DOHH2 (cell line): Measurements from ENCODE around the gene PTCH1.

Source experiments
- H3F3A ChIP-seq: fragments of 200-600 bp; sonication (generic), shearing (Covaris generic); 2 replicates; pipeline ENCODE4 v1.6.0; 2016; ENCODE audit warnings: antibody characterized with exemption, mild to moderate bottlenecking; ENCODE audit not compliant: control insufficient read depth, insufficient read depth
- H3K27ac ChIP-seq: fragments of 200-600 bp; sonication (generic); 2 replicates; pipeline ENCODE4 v1.5.1; 2014; ENCODE audit warnings: low read depth, mild to moderate bottlenecking, low read length, moderate library complexity
- H3K27me3 ChIP-seq: fragments of 200-600 bp; sonication (generic); 2 replicates; pipeline ENCODE4 v1.6.1; 2014; ENCODE audit warnings: mild to moderate bottlenecking, low read length, mixed read lengths; ENCODE audit not compliant: control insufficient read depth
- H3K36me3 ChIP-seq: fragments of 200-600 bp; sonication (generic); 2 replicates; pipeline ENCODE4 v1.6.1; 2014; ENCODE audit warnings: mild to moderate bottlenecking, low read length, moderate library complexity, mixed read lengths; ENCODE audit not compliant: control insufficient read depth
- H3K4me1 ChIP-seq: fragments of 200-600 bp; sonication (generic); 2 replicates; pipeline ENCODE4 v1.6.1; 2014; ENCODE audit warnings: mild to moderate bottlenecking, low read length, mixed read lengths; ENCODE audit not compliant: control insufficient read depth
- H3K4me2 ChIP-seq: fragments of 200-600 bp; sonication (generic); 2 replicates; pipeline ENCODE4 v1.6.0; 2014; ENCODE audit warnings: mild to moderate bottlenecking, low read length, moderate library complexity
- H3K4me3 ChIP-seq: fragments of 200-600 bp; sonication (generic); 2 replicates; pipeline ENCODE4 v1.5.1; 2014; ENCODE audit warnings: mild to moderate bottlenecking, low read length, mixed read lengths
- H3K79me2 ChIP-seq: fragments of 200-600 bp; sonication (generic); 2 replicates; pipeline ENCODE4 v1.6.1; 2014; ENCODE audit warnings: mild to moderate bottlenecking, low read length, mixed read lengths; ENCODE audit not compliant: control insufficient read depth
- H3K9me2 ChIP-seq: fragments of 200-600 bp; sonication (generic); replicated peaks from 2 replicates; pipeline ENCODE4 v1.6.1; 2014; ENCODE audit warnings: mild to moderate bottlenecking, low read length, mixed read lengths; ENCODE audit not compliant: control insufficient read depth
- H3K9me3 ChIP-seq: fragments of 200-600 bp; sonication (generic); 2 replicates; pipeline ENCODE4 v1.6.1; 2014; ENCODE audit warnings: antibody characterized with exemption, low read length, mixed read lengths; ENCODE audit not compliant: control insufficient read depth, insufficient read depth
- H4K20me1 ChIP-seq: fragments of 200-600 bp; sonication (generic); 2 replicates; pipeline ENCODE4 v1.6.0; 2014; ENCODE audit warnings: low read depth, mild to moderate bottlenecking, antibody characterized with exemption, low read length, moderate library complexity; ENCODE audit not compliant: control insufficient read depth, insufficient read depth
- EZH2phosphoT487 ChIP-seq: fragments of 200-600 bp; sonication (generic); IDR thresholded peaks from 2 replicates; pipeline ENCODE4 v1.6.1; 2017; ENCODE audit warnings: borderline replicate concordance, mild to moderate bottlenecking, antibody characterized with exemption, low read length, moderate library complexity, mixed read lengths
- TF ChIP-seq, protein P1 (sequence below): fragments of 200-600 bp; sonication (generic); IDR thresholded peaks from one replicate; pipeline ENCODE4 v1.5.1; 2014; ENCODE audit warnings: antibody characterized with exemption, mild to moderate bottlenecking, low read depth, low read length; ENCODE audit not compliant: poor library complexity, severe bottlenecking

PTCH1 gene

DNA sequence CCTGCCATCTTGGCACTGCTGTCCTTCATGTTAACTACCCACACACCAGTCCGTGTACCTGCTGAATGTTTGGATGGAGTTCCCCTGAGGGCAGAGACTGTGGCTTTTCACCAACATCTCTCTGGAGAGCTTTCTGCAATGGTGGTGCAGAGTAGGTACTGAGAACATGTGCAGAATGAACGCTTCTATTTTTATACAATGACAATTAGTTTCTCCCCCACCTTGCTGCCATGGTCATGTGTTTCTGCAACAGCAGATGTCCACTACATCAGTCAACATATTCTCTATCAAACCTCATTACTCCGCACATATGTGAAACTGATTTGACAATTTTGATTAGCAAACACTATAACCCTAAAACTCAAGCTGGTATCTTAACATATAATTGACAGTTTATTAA, 14.5 kb downstream of the PTCH1 start:
- H3F3A ChIP-seq, result peaks cover 1% of the 10 kb centered on the region; the same call in 1 of the 2 replicates
- TF ChIP-seq, protein P1, sequence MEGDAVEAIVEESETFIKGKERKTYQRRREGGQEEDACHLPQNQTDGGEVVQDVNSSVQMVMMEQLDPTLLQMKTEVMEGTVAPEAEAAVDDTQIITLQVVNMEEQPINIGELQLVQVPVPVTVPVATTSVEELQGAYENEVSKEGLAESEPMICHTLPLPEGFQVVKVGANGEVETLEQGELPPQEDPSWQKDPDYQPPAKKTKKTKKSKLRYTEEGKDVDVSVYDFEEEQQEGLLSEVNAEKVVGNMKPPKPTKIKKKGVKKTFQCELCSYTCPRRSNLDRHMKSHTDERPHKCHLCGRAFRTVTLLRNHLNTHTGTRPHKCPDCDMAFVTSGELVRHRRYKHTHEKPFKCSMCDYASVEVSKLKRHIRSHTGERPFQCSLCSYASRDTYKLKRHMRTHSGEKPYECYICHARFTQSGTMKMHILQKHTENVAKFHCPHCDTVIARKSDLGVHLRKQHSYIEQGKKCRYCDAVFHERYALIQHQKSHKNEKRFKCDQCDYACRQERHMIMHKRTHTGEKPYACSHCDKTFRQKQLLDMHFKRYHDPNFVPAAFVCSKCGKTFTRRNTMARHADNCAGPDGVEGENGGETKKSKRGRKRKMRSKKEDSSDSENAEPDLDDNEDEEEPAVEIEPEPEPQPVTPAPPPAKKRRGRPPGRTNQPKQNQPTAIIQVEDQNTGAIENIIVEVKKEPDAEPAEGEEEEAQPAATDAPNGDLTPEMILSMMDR, result no peak
- no peak for TF ChIP-seq EZH2phosphoT487
- peaks cover 64% of the 10 kb centered on the region for H3K4me1 ChIP-seq
- peaks cover 92% of the 10 kb centered on the region for H3K79me2 ChIP-seq
- H3K9me2 ChIP-seq, result no peaks in the 10 kb centered on the region
- no peaks in the 10 kb centered on the region for H3K27me3 ChIP-seq
- H3K4me3 ChIP-seq, result peak overlapping the region; percentile 22
- H4K20me1 ChIP-seq, result peaks cover 27% of the 10 kb centered on the region
- no peaks in the 10 kb centered on the region for H3K9me3 ChIP-seq
- peaks cover 71% of the 10 kb centered on the region for H3K36me3 ChIP-seq
- H3K27ac ChIP-seq, result no peak overlapping the region
- H3K4me2 ChIP-seq, result peak overlapping the region; percentile 29

DNA sequence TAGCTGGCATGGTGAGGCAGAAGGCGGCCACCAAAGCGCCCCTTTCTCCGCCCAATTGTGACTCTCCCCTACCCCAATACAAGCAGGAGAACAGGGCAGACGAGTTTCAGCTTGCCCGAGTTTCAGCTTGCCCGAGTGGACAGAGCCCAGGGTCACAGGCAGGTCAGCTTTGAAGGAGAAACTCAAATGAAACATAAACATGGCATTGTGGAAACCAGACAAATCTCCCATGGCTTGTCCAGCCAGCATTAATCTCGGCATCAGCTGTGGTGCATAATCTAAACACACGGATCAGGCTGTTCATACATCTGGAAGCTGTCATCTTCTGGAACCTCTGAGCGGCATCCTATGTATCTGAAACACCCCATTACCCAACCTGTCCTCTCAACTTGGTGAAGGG, 16.9 kb downstream of the PTCH1 start:
- H3K9me3 ChIP-seq, result no peaks in the 10 kb centered on the region
- H3F3A ChIP-seq, result peaks cover 22% of the 10 kb centered on the region
- peaks cover 35% of the 10 kb centered on the region for H4K20me1 ChIP-seq
- no peaks in the 10 kb centered on the region for H3K27me3 ChIP-seq
- peaks cover 84% of the 10 kb centered on the region for H3K4me1 ChIP-seq
- H3K4me3 ChIP-seq, result no peak overlapping the region
- no peak for TF ChIP-seq EZH2phosphoT487
- TF ChIP-seq, protein P1, result no peak
- no peak overlapping the region for H3K27ac ChIP-seq
- peaks cover 75% of the 10 kb centered on the region for H3K36me3 ChIP-seq
- peaks cover 96% of the 10 kb centered on the region for H3K79me2 ChIP-seq
- no peaks in the 10 kb centered on the region for H3K9me2 ChIP-seq
- no peak overlapping the region for H3K4me2 ChIP-seq

DNA sequence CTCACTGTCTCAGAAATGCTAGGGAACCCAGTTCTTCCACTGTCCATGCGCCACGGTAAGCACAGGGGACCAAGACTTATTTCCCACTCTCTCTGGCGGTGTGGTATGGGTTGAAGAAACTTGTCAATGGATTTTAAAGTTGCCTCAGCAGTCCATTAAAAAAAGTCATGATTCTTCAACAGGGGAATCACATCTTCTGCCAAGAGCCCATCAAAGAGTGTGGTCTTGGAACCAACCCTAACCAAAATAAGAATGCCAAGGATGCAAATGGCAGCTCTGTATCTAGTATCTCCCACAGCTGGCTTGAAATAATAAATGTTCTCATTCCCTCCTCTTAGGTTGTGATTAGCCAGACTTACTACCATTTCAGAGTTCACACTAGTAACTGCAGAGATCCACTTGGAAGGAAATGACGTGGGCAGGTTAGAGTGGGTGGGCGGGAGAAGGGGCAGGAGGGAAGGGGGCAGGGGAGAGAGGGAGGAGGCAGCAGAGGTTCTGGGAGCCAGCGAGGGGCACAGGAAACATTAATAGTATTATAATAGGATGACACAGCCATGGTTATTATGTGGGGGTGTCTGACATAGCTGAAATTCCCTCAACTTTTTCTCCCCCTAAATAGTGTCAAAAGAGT, 17.6 kb downstream of the PTCH1 start:
- H3K4me1 ChIP-seq, result peaks cover 83% of the 10 kb centered on the region
- no peak overlapping the region for H3K4me3 ChIP-seq
- H3K36me3 ChIP-seq, result peaks cover 70% of the 10 kb centered on the region
- H3K27me3 ChIP-seq, result no peaks in the 10 kb centered on the region
- peaks cover 91% of the 10 kb centered on the region for H3K79me2 ChIP-seq
- H3K9me3 ChIP-seq, result no peaks in the 10 kb centered on the region
- H3K4me2 ChIP-seq, result no peak overlapping the region
- H3F3A ChIP-seq, result peaks cover 26% of the 10 kb centered on the region
- TF ChIP-seq EZH2phosphoT487, result no peak
- peaks cover 28% of the 10 kb centered on the region for H4K20me1 ChIP-seq
- H3K27ac ChIP-seq, result no peak overlapping the region
- no peaks in the 10 kb centered on the region for H3K9me2 ChIP-seq

DNA sequence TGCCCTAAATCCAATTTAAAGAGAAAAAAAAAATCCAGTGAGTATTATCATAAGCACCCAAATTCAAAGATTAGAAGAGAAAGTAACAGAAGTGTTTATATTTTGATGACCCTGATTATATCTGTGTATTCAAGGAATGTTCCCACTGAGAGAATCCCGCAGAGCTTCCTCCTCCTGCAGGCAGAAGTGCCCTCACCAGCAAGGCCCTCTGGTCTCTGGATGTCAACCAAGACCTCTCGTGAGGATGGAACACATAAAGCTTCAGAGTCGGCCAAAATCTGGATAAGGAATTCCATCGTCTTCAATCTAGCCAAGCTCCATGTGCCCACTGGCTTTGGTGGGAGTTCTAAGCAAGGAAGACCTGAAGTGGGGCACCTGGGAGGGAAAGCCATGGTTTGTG, 18.1 kb downstream of the PTCH1 start:
- Histone ChIP-seq H3K4me3 (no peak overlapping the region), H3K27me3 (no peaks in the 10 kb centered on the region), H3K79me2 (peaks cover 90% of the 10 kb centered on the region), H3K4me1 (peaks cover 85% of the 10 kb centered on the region), H3K4me2 (no peak overlapping the region), H3K36me3 (peaks cover 70% of the 10 kb centered on the region), H4K20me1 (peaks cover 27% of the 10 kb centered on the region), H3K9me2 (no peaks in the 10 kb centered on the region), H3K9me3 (no peaks in the 10 kb centered on the region), H3K27ac (no peak overlapping the region), H3F3A (peaks cover 28% of the 10 kb centered on the region)
- TF ChIP-seq, protein P1, result no peak
